Fibroblast of lung (primary cell): ENCODE results near the gene CAMKV.

Source experiments
- EZH2 ChIP-seq: IDR thresholded peaks from 2 replicates; pipeline ENCODE4 v1.5.1; 2012; ENCODE audit warnings: low read length, control low read depth, mild to moderate bottlenecking; ENCODE audit errors: missing control alignments
- TF ChIP-seq, protein P1 (sequence below), 2 donors: IDR thresholded peaks in 1 of 2; conservative IDR thresholded peaks in 1 of 2; 1 replicate in 1 of 2; 2 replicates in 1 of 2; pipeline ENCODE4 v1.5.1; 2011 to 2012; ENCODE audit warnings: low read length in 2 of 2, control low read depth in 1 of 2, inconsistent platforms in 1 of 2, low read depth in 1 of 2, mild to moderate bottlenecking in 1 of 2

DNA sequence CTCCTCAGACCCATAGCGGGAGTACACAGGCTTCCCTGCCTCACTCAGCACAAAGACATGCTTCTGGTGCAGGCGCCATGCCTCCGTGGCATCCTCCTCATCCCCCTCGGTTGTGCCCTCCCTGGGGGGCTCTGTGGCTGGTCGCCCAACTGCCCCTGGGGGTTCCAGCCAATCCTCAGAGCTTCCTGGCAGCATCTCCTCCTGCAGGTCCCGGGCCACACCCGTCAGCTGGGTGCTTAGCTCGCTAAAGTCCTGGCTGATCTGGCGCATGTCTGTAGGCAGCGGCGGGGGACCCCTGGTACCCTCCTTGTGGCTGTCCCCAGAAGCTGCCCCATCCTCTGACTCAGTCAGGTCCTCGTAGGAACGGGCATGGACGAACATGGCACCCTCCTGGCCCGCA, 41.9 kb upstream of the CAMKV start:
- TF ChIP-seq, protein P1, sequence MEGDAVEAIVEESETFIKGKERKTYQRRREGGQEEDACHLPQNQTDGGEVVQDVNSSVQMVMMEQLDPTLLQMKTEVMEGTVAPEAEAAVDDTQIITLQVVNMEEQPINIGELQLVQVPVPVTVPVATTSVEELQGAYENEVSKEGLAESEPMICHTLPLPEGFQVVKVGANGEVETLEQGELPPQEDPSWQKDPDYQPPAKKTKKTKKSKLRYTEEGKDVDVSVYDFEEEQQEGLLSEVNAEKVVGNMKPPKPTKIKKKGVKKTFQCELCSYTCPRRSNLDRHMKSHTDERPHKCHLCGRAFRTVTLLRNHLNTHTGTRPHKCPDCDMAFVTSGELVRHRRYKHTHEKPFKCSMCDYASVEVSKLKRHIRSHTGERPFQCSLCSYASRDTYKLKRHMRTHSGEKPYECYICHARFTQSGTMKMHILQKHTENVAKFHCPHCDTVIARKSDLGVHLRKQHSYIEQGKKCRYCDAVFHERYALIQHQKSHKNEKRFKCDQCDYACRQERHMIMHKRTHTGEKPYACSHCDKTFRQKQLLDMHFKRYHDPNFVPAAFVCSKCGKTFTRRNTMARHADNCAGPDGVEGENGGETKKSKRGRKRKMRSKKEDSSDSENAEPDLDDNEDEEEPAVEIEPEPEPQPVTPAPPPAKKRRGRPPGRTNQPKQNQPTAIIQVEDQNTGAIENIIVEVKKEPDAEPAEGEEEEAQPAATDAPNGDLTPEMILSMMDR (conservative IDR thresholded peaks at IDR 0.05 in 1 of 2, IDR thresholded peaks at IDR 0.05 in 1 of 2; ENCODE audit: low read depth in 1 of 2, low read length in 2 of 2) = no peak
- no peak for TF ChIP-seq EZH2
